Stimulated activated CD4-positive, alpha-beta T cell treated with anti-CD3 and anti-CD28 coated beads, Interleukin-12 subunit alpha, Interleukin-12 subunit beta, amount 100 ng/mL, for 4 hours (primary cell): ENCODE measurements around the gene PIN1.

Experiments
- DNase-seq: peaks from one replicate; pipeline ENCODE4 v3.0.0-alpha.2; 2020

PIN1 gene

DNA sequence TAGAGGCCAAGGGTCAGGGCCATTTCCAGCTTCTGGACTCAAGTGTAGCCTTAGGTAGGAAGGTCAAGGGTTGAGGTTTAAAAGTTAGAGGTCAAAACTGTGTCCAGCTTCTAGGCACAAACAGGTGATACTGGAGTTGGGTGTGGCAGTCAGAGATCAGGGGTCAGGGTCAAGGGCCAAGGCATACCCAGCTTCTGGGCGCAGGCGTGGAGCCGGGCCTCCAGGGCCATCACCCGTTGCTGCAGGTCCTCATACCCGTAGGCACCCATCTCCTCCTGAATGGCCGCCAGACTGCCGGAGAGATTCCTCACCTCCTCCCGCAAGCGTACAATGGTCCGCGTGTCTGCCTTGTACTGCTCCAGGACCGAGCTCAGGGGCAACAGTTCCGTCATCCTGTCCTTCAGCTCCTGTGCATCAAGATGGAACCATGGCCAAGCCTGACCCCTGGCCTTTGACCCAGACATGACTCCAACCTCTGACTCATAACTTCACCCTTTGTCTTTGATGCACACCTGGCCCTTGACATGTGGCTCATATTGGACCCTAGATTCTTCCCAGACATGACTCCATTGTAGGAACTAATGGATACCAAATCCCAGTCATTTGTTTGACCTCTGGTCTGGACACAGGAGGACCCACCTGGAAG, 22.1 kb downstream of the PIN1 start:
- no peak for DNase-seq

DNA sequence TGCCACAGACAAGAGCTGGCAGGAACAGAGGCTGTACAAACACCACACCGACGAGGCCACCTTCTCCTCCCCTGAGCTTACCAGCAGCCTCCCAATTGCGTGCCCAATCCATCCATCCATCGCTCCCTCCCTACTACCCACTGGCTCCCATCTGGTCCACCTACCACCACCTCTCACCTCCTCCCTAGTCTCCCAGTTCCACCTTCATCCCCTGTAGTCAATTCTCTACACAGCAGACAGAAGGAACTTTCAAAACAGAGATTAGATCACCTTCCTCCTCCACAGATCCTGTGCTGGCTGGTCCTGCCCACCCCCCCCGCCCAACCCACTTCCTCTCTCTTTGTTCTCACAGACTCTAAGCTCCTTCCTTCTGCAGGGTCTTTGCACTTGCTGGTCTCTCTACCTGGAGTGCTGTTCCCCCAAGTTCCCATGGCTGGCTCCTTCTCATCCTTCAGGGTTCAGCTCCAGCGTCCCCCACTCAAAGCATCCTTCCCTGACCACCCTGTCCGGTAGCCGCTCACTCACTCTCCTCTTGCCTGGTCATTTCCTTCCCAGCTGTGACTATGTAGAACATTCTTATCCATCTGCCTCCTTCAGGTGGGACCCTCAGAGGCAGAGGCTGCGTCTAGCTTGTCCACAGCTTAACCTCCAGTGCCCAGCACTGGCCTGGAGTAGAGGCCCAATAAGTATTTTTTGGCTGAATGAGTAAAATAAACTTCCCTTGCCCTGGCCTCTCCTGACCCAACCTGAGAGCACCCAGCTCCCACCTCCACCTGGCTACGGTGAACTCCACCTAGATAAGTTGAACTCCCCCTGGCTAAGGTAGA, 23.0 kb downstream of the PIN1 start:
- DNase-seq = no peak

DNA sequence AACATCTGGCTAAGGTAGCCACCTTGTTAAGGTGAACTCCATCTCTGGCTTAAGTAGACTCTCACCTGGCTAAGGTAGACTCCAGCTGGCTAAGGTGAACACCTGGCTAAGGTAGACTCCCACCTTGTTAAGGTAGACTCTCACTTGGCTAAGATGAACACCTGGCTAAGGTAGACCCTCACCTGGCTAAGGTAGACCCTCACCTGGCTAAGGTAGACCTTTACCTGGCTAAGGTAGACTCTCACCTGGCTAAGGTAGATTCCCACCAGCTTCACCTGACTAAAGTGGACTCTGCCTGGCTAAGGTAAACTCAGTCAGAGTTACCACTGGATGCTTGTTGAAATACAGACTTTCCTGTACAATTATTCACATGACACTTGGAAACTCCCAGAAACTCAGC, 23.6 kb downstream of the PIN1 start:
- no peak for DNase-seq

DNA sequence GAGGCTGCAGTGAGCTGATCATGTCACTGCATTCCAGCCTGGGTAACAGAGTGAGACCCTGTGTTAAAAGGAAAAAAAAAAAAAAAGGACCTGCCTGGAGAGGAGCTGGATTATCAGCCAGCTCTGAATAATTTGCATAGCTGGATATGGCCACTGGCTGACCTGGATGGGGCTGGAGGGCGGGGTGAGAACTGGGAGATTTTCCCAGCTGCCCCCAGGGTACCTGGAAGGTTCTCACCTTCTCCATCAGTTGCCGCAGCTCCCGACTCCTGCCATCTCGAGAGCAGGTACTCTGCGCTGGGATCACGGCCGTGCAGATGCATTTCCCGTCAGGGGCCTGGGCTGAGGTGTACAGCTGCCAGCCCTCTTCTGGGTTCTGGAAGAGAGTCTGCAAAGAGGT, 25.3 kb downstream of the PIN1 start:
- DNase-seq = no peak

DNA sequence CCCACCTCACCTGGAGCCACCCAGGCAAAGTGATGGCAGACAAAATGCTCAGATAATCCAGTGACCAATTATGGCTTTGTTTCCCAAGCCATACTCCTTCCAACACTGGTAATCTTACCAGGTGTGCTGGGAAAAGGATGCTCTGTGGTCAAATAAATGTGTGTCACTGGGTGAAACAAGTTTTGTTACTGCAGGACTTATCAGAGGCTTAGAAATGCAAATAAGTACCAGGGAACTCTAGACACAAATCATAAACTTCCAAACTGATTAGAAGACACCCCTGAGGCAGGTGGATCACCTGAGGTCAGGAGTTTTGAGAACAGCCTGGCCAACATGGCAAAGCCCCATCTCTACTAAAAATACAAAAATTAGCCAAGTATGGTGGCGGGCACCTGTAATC, 26.4 kb downstream of the PIN1 start:
- DNase-seq = no peak

DNA sequence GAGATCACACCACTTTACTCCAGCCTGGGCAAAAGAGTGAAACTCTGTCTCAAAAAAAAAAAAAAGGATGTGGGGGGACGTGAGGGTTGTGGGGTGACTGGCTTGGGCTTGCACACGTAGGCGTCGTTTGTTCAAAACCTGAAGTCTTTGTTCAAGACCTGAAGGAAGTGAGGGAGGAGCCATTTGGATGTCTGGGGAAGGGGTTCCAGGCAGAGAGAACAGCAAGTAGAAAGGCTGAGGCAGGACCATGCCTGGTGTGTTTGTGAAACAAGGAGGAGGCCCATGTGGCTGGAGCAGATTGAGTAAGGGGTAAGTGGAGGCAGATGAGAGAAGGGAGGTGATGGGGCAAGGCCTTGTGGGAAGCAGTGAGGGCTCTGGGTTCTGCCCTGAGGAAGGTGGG, 27.8 kb downstream of the PIN1 start:
- DNase-seq = no peak

DNA sequence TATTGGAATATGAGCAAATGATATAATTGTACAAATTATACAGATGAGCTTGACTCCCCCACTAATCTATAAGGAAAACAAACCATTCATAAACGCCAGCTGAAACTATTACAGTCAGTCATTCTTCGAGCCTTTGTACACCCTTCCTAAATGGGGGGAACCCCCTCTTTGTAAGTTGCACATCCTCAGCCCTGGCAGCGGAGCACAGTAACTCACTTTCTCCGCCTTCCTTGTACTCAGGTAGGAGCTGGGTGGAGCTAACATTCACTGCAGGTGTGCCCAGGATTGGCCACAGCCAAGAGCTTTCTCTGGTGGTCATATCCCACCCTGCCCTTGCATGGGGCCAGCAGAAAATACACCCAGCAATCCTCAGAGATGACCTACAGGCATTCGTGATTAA, 28.6 kb downstream of the PIN1 start:
- no peak for DNase-seq

DNA sequence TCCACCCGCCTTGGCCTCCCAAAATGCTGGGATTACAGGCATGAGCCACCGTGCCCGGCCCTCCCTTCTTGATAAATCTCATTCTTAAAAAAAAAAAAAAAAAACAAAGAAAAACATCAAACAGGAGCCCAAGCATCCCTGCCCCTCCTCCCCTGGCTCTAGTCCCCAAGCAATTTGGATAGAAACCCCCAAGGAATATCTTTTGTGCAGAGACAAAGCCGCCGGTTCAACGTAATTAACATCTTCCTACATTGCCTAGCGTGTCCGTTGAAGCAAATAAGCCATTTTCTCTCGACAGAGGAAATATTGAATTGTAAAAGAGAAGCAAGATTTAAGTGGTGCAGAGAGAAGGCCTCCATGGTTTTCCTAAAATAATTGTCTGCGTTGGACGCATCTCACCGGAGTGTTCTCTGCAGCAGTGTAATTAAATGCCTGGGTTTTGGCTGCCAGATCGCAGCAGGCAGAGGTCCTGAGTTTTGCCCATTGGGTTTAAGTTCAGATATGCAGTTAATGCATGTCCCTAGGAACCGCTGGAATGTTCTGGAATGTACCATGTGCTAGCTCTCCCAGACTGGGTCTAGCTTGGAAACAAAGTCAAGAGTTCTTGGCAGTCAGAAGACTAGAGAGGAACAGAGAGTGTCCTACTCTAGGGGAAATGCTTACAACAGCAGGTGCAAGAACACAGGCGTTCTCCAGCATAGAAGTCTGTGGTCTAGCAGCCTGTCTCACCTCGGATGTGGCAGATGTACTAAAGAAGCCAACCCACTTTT, 30.8 kb downstream of the PIN1 start:
- no peak for DNase-seq

DNA sequence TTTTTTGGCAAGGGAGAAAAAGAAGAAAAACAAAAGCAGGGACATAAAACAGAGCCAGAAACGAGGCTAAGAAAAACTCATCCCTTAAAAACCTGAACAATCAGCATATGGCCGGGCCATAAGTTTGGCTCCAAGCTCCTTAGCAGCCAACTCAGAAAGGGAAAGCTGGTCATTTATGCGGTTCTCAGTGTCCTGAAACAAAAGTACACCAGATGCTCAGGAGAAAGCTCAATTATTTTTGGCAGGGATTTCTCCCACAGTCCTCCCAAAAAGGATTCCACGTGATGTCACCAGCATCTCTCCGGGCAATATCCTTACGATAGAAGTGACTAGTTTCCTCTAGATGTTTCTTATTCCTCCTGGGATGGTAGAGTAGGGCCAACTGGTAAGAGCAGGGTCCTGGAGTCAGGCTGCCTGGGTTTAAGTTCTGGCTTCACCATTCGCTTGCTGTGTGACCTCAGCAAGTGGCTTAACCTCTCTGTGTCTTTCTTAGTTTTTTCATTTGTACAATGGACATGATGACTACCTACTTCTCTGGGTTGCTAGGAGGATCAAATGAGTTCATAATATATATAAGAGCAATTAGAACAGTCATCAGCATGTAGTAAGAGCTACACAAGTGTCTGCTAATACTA, 34.0 kb downstream of the PIN1 start:
- no peak for DNase-seq

DNA sequence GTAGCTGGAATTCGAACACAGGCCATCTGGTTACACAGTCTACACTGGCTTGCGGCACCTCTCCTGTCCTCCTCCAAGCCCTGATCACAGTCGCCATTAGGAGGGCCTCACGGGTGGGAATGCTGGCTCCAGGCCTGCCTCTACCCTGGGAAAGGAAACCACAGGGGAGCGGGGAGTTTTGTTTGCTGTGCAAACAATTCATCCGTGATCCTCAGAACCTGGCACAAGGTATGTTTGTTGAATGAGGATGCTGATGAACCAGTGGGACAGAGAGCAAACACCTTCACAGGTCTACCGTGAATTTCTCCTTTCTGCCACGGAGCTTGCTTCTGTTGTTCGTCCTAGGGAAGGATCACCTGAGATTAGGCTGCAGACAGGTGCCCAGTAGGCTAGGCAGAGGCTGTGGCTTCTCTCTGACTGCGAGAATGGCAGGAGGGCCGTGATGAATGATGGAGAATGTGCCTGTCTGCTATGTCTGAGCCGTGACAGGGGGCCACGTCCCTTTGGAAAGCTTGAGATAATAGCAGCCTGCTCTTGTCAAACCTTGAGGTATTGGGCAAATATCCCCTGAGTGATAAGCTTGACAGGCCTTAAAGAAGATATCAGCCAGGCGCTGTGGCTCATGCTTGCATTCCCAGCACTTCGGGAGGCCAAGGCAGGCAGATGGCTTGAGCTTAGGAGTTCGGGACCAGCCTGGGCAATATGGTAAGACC, 36.7 kb downstream of the PIN1 start:
- no peak for DNase-seq

DNA sequence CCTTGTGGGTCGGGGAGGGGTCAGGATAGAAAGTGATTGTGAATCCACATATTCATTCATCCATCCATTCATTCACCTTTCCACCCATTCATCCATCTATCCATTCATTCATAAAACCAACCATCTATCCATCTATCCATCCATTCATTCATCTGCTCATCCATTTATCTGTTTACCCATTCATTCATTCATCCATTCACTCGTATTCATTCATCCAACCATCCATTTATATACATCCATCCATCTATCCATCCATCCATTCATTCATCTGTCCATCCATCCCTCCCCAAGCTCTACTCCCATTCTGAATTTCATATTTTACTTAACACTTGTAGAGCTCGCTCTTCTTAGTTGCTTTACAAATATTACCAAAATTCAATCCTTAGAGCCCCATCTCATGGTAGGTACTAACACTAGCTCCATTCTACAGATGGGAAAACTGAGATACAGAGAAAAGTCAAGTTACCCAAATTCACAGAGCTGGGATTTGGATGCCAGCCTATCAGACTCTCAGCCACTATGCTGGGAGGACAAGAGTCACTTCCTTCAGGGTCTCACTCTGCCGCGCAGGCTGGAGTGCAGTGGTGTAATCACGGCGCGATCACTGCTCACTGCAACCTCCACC, 37.6 kb downstream of the PIN1 start:
- DNase-seq = no peak

DNA sequence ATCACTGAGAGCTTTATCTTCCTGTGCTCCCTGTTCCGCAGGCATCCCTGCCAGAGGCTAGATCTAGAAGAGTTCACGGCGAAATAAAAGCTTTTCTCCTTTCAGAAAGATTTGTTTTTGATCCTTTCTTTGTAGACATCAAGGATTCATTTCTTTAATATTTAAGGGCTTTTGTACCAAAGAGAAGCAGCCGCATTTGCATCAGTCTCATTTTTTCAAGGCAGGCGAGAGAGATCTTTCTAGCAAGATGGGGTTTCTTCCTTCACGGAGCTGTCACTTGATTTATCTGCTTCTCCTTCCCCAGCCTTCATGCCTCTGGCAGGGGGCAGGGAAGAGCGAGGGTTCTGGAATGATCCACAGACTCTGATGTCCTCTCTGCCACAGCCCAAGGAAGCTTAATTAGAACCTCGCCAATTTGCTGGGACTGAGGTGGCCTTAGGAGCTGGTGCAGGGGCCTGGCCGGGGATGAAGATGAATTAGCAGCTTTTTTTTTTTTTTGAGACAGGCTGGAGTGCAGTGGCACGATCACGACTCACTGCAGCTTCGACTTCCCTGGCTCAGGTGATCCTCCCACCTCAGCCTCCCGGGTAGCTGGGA, 40.0 kb downstream of the PIN1 start:
- DNase-seq = no peak

DNA sequence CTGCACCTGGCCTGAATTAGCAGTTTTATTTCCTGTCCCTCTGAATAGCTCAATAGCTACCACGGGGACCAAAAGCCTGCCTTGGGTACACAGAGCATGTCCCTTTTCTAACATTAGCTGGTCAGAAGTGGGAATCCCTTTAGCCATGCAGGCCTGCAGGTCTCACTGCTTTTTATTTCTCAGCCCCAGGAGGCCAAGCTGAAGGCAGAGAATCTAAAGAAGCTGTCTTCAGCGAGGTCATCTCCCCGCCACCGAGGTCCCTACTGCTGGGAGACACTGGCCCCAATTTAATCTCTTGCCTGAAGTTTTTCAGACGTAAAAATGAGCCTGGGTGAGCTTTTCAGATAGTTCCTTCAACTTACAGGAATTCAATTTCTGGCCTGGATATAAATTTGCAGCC, 40.7 kb downstream of the PIN1 start:
- no peak for DNase-seq

DNA sequence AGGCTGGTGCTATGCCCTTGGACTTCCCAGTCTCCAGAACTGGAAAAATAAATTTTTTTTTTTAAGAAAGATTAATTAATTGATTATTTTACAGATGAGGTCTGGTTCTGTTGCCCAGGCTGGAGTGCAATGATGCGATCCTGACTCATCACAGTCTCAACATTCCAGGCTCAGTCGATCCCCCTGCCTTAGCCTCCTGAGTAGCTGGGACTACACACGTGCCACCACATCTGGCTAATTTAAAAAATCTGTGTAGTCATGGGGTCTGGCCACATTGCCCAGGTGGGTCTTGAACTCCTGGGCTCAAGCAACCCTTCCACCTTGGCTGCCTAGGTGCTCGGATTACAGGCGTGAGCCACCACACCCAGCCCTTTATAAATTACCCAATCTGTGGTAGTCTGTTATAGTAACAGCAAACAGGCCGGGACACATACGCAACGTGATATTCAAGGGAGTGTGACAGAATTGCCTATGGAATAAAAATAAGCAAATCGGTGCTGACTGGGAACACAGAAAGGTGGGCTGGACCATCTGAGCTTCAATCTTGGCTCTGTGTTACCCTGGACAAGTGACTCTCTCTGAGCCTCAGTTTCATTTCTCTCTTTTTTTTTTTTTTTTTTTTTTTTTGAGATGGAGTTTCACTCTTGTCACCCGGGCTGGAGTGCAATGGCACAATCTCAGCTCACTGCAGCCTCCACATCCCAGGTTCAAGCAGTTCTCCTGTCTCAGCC, 42.8 kb downstream of the PIN1 start:
- DNase-seq = no peak

DNA sequence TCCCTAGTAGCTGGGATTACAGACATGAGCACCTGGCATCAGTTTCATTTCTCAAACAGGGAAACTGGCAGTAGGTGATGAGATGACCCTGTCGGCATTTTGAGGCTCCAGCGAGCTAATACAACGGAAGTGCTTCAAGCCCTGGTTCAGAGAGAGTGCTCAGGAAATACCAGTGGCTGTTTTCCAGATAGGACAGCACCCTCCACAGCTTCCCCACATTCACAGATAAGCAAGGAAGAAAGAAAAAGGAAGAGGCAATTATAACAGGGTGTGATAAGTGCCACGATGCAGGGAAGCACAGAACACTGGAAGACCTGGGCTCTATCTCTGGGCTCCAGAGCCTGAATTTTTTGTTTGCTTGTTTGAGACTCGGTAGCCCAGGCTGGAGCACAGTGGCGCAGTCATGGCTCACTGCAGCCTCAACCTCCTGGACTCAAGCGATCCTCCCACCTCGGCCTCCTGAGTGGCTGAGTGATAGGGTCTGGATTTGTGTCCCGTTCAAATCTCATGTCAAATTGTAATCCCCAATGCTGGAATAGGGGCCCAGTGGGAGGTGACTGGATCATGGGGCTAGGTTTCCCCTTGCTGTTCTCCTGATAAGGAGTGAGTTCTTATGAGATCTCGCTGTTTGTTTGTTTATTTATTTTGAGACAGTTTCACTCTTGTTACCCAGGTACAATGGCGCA, 43.5 kb downstream of the PIN1 start:
- DNase-seq = no peak

DNA sequence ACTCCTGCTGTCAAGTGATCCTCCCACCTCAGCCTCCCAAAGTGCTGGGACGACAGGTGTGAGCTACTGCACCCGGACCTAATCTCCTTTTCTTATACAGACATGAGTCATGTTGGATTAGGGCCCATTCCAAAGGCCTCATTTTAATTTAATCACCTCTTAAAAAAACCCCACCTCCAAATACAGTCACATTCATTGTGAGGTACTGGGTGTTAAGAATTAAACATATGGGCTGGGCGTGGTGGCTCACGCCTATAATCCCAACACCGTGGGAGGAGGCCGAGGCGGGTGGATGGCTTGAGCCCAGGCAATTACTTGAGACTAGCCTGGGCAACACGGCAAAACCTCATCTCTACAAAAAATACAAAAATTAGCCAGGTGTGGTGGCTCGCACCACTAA, 46.6 kb downstream of the PIN1 start:
- no peak for DNase-seq

DNA sequence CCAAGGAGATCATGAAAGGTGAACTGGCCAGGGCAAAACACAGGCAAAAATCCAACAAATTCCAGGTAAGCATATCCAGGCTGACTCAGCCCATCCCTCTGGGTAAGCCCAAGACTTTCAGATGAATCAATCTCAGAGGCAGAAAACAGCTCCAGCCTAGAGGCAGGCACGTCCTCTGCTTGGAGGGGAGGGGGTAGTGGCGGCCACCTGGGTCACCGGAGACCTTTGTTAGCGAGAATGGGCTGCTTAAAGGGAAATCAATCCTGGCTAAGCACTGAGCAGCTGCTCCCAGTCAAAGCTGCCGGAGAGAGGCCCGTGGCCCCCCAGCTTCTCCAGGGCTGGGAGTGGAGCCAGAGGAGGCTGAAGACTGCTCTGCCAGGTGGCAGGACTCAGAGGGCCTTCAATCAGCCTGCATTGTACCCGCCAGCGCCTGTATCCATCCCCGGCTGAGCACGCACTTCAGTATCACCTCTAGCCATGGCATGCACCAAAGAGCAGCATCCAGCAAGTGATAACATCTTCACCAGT, 48.2 kb downstream of the PIN1 start:
- DNase-seq = no peak

DNA sequence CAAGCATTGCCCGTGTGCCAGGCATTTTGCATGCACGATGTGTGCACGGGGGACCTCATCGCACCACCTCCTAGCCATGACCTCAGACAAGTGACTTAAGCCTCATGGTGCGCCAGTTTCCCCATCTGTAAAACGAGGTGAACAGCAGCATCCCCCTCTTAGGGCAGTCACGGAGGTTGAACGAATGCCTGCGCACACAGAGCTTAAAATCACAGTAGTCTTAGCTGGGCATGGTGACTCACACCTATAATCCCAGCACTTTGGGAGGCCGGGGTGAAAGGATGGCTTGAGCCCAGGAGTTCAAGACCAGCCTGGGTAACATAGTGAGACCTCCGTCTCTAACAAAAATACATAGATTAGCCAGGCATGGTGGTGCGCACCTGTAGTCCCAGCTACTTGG, 48.6 kb downstream of the PIN1 start:
- no peak for DNase-seq

DNA sequence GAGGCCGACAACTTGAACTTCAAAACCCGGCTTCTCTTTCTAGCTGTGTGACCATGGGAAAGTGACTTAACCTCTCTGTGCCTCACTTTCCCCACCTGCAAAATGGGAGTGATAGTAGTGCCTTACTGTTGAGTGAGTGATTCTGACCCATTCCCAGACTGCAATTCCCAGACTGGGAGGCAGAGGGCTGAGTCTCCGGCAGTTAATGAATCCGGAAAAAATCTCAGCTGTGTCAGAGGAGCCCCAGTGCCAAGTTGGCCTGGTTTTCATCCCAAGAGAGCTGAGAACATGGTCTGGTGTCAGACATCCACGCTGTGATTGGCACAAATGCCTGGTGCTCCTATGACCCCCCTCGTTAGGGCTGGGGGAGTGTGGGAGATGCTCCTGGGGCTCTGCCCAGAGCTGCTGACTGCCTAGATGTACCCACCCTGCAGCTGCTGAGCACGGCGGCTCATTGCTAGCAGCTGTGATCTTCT, 50.0 kb downstream of the PIN1 start:
- no peak for DNase-seq
